OCI-LY1 (cell line): ENCODE results near the gene NUMB.

Source experiments
- H2AFZ ChIP-seq: fragments of 200-600 bp; sonication (generic), shearing (Covaris generic); 2 replicates; pipeline ENCODE4 v1.6.0; 2014; ENCODE audit warnings: antibody characterized with exemption, mild to moderate bottlenecking, low read length
- H3F3A ChIP-seq: fragments of 200-600 bp; sonication (generic), shearing (Covaris generic); 2 replicates; pipeline ENCODE4 v1.6.0; 2014; ENCODE audit warnings: mild to moderate bottlenecking, antibody characterized with exemption, low read length, moderate library complexity; ENCODE audit not compliant: insufficient read depth
- H3K27ac ChIP-seq: fragments of 200-600 bp; sonication (generic); 2 replicates; pipeline ENCODE4 v1.5.1; 2014; ENCODE audit warnings: low read length, mixed run types, mild to moderate bottlenecking, low read depth; ENCODE audit not compliant: poor library complexity, severe bottlenecking
- H3K27me3 ChIP-seq: fragments of 200-600 bp; sonication (generic); 2 replicates; pipeline ENCODE4 v1.6.0; 2014; ENCODE audit warnings: antibody characterized with exemption, mild to moderate bottlenecking, low read length, moderate library complexity; ENCODE audit not compliant: insufficient read depth
- H3K36me3 ChIP-seq: fragments of 200-600 bp; sonication (generic); 2 replicates; pipeline ENCODE4 v1.6.1; 2014; ENCODE audit warnings: mild to moderate bottlenecking, antibody characterized with exemption, low read length, moderate library complexity, mixed read lengths; ENCODE audit not compliant: insufficient read depth
- H3K4me1 ChIP-seq: fragments of 200-600 bp; sonication (generic); 2 replicates; pipeline ENCODE4 v1.5.1; 2014; ENCODE audit warnings: mild to moderate bottlenecking, low read length, moderate library complexity; ENCODE audit not compliant: insufficient read depth, severe bottlenecking
- H3K4me2 ChIP-seq: fragments of 200-600 bp; sonication (generic), shearing (Covaris generic); 2 replicates; pipeline ENCODE4 v1.6.1; 2014; ENCODE audit warnings: low read length
- H3K4me3 ChIP-seq: fragments of 200-600 bp; sonication (generic); 2 replicates; pipeline ENCODE4 v1.5.1; 2014; ENCODE audit warnings: low read length, low read depth, mild to moderate bottlenecking, mixed read lengths; ENCODE audit not compliant: poor library complexity, severe bottlenecking
- H3K79me2 ChIP-seq: fragments of 200-600 bp; shearing (Covaris generic); 2 replicates; pipeline ENCODE4 v1.6.1; 2016; ENCODE audit warnings: mixed run types, low read length, mixed read lengths; ENCODE audit not compliant: insufficient read depth
- H3K9ac ChIP-seq: fragments of 200-600 bp; sonication (generic), shearing (Covaris generic); 2 replicates; pipeline ENCODE4 v1.6.1; 2014; ENCODE audit warnings: mild to moderate bottlenecking, low read length, mixed read lengths
- H3K9me2 ChIP-seq: fragments of 200-600 bp; sonication (generic), shearing (Covaris generic); 2 replicates; pipeline ENCODE4 v1.6.1; 2014; ENCODE audit warnings: low read depth, mild to moderate bottlenecking, low read length, mixed read lengths
- H3K9me3 ChIP-seq: fragments of 200-600 bp; shearing (Covaris generic); 2 replicates; pipeline ENCODE4 v1.6.1; 2014; ENCODE audit warnings: low read length, mixed read lengths
- H4K20me1 ChIP-seq: fragments of 200-600 bp; sonication (generic), shearing (Covaris generic); 2 replicates; pipeline ENCODE4 v1.6.0; 2016; ENCODE audit warnings: mild to moderate bottlenecking, low read length; ENCODE audit not compliant: insufficient read depth
- CTCF ChIP-seq: fragments of 200-600 bp; sonication (generic), shearing (Covaris generic); IDR thresholded peaks from 2 replicates; pipeline ENCODE4 v1.5.1; 2017; ENCODE audit warnings: mild to moderate bottlenecking, antibody characterized with exemption, low read length, moderate library complexity, mixed read lengths
- EZH2 ChIP-seq: fragments of 200-600 bp; sonication (generic), shearing (Covaris generic); IDR thresholded peaks from 2 replicates; pipeline ENCODE4 v1.8.0; 2017; ENCODE audit warnings: borderline replicate concordance, mixed run types, mild to moderate bottlenecking, antibody characterized with exemption, low read length, moderate library complexity, mixed read lengths

The NUMB gene

GRCh38 chr14:73457041-73457923 lies 1.1 kb downstream of the NUMB start:
- Histone ChIP-seq H3K9me2 (no peaks in the 10 kb centered on the region), H2AFZ (no peak overlapping the region), H3K27ac (peak overlapping the region; percentile 2), H3K9me3 (no peaks in the 10 kb centered on the region), H3K4me2 (peak overlapping the region; percentile 87), H3K4me1 (peaks cover 61% of the 10 kb centered on the region), H3K9ac (peak overlapping the region; percentile 82), H3K4me3 (peak overlapping the region; percentile 85), H3K79me2 (peaks cover 12% of the 10 kb centered on the region), H3K27me3 (no peaks in the 10 kb centered on the region), H3K36me3 (no peaks in the 10 kb centered on the region), H3F3A (no peaks in the 10 kb centered on the region), H4K20me1 (no peaks in the 10 kb centered on the region)
- TF ChIP-seq CTCF (no peak), EZH2 (no peak)

GRCh38 chr14:73455294-73455693 lies 3.1 kb downstream of the NUMB start:
- no peaks in the 10 kb centered on the region for H3K27me3 ChIP-seq
- peaks cover 17% of the 10 kb centered on the region for H3K79me2 ChIP-seq
- H4K20me1 ChIP-seq = no peaks in the 10 kb centered on the region
- peaks cover 62% of the 10 kb centered on the region for H3K4me1 ChIP-seq
- no peaks in the 10 kb centered on the region for H3K9me3 ChIP-seq
- TF ChIP-seq EZH2 (no peak), CTCF (no peak)
- no peaks in the 10 kb centered on the region for H3F3A ChIP-seq
- peak overlapping the region; percentile 19 for H3K4me3 ChIP-seq
- H3K9me2 ChIP-seq = no peaks in the 10 kb centered on the region
- H2AFZ ChIP-seq = no peak overlapping the region
- peak overlapping the region; percentile 25 for H3K27ac ChIP-seq
- peak overlapping the region; percentile 57 for H3K4me2 ChIP-seq
- peak overlapping the region; percentile 14; the same call in 1 of the 2 replicates for H3K9ac ChIP-seq
- no peaks in the 10 kb centered on the region for H3K36me3 ChIP-seq

GRCh38 chr14:73452341-73453186 lies 5.8 kb downstream of the NUMB start:
- no peaks in the 10 kb centered on the region; the same call in 1 of the 2 replicates for H3F3A ChIP-seq
- no peaks in the 10 kb centered on the region for H3K36me3 ChIP-seq
- H3K9me2 ChIP-seq = no peaks in the 10 kb centered on the region
- H2AFZ ChIP-seq = no peak overlapping the region
- peak overlapping the region; percentile 22 for H3K4me3 ChIP-seq
- H3K79me2 ChIP-seq = peaks cover 28% of the 10 kb centered on the region
- no peaks in the 10 kb centered on the region for H3K27me3 ChIP-seq
- peak overlapping the region; percentile 46 for H3K4me2 ChIP-seq
- no peaks in the 10 kb centered on the region for H3K9me3 ChIP-seq
- no peak overlapping the region for H3K27ac ChIP-seq
- H3K4me1 ChIP-seq = peaks cover 54% of the 10 kb centered on the region
- no peak overlapping the region for H3K9ac ChIP-seq
- TF ChIP-seq CTCF (no peak), EZH2 (no peak)
- H4K20me1 ChIP-seq = no peaks in the 10 kb centered on the region
